Osteoblast (primary cell): ENCODE results near the gene OR4E2. TPM values are rescaled to one million over a fixed set of nuclear protein-coding genes. Genes with fewer than 3 reads are reported as not detected.

ENCODE experiments used
- DNase-seq: peaks from one replicate; pipeline ENCODE4 v3.0.0; 2011; ENCODE audit warnings: low spot score, mixed read lengths; ENCODE audit not compliant: insufficient read length; ENCODE audit errors: missing footprints
- H2AFZ ChIP-seq: 2 replicates; pipeline ENCODE4 v1.6.0; 2011; ENCODE audit warnings: mild to moderate bottlenecking, low read length
- H3K27ac ChIP-seq: 2 replicates; pipeline ENCODE4 v1.5.1; 2011; ENCODE audit warnings: mild to moderate bottlenecking, low read depth, low read length, moderate library complexity
- H3K27me3 ChIP-seq: 2 replicates; pipeline ENCODE4 v1.6.0; 2012; ENCODE audit warnings: mild to moderate bottlenecking, control low read depth, inconsistent platforms, low read length, moderate library complexity; ENCODE audit not compliant: insufficient read depth
- H3K36me3 ChIP-seq: 2 replicates; pipeline ENCODE4 v1.5.1; 2011; ENCODE audit warnings: mild to moderate bottlenecking, low read length, control low read depth, moderate library complexity; ENCODE audit not compliant: insufficient read depth
- H3K4me1 ChIP-seq: 2 replicates; pipeline ENCODE4 v1.5.1; 2011; ENCODE audit warnings: mild to moderate bottlenecking, low read length, control low read depth, moderate library complexity; ENCODE audit not compliant: insufficient read depth
- H3K4me2 ChIP-seq: 2 replicates; pipeline ENCODE4 v1.6.0; 2011; ENCODE audit warnings: mild to moderate bottlenecking, low read length; ENCODE audit not compliant: insufficient read depth
- H3K4me3 ChIP-seq: fragments of 200-600 bp; sonication (generic); 3 replicates; pipeline ENCODE4 v1.5.1; 2012; ENCODE audit warnings: mild to moderate bottlenecking, low read length, inconsistent platforms; ENCODE audit not compliant: insufficient read depth
- H3K79me2 ChIP-seq: 2 replicates; pipeline ENCODE4 v1.6.0; 2012; ENCODE audit warnings: mild to moderate bottlenecking, low read length, control low read depth, inconsistent platforms; ENCODE audit not compliant: insufficient read depth
- H3K9me3 ChIP-seq: 2 replicates; pipeline ENCODE4 v1.5.1; 2011; ENCODE audit warnings: low read depth, low read length, control low read depth
- H4K20me1 ChIP-seq: 2 replicates; pipeline ENCODE4 v1.6.0; 2012; ENCODE audit warnings: mild to moderate bottlenecking, low read length, control low read depth; ENCODE audit not compliant: insufficient read depth
- small RNA-seq: library from RNA; depleted of rRNA; stranded (forward); fragments of <200 nt; gene quantifications from one replicate; pipeline ENCODE3, GENCODE V24; 2012
- total RNA-seq: library from RNA; depleted of rRNA; stranded (reverse); fragments of >200 nt; gene quantifications from 2 replicates; pipeline ENCODE4 v1.2.3, GENCODE V29; 2012
- TF ChIP-seq, protein P1 (sequence below): IDR thresholded peaks from 2 replicates; pipeline ENCODE4 v1.5.1; 2011; ENCODE audit warnings: mild to moderate bottlenecking, low read depth, low read length, moderate library complexity; ENCODE audit errors: extremely low read depth

Gene OR4E2
- total RNA-seq, 1 donor, result not detected

DNA sequence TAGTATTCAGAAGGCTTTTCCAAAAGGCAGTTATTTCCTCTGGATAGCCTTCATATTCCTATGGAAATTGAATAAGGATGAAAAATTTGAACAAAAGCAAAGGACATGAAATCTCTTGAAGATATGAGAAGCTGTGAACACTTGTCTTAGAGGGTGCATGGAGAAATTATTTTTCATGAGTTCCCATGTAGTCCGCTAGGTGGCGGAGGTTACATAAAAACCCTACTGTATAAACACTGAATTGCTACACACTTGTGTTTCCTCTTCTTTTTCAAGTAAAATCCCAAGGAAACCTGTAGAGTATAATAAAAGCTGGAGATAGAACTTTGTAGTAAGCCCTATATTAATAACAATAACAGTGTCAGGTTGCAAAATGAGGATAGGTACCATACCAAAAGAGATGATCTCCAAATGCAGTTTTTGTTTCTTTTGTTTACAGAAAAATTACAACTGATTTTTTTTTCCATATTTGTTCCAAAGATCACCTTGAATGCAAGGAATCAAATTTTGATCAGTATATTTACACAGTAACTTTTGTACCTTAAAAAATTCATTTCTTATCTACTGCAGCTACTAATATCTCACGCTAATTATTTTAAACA, 57.8 kb downstream of the OR4E2 start:
- Histone ChIP-seq H3K36me3 (no peaks in the 10 kb centered on the region), H3K27me3 (no peaks in the 10 kb centered on the region), H4K20me1 (no peaks in the 10 kb centered on the region), H3K9me3 (no peaks in the 10 kb centered on the region), H2AFZ (no peak overlapping the region), H3K4me1 (no peaks in the 10 kb centered on the region), H3K27ac (no peak overlapping the region), H3K4me2 (no peak overlapping the region), H3K79me2 (no peaks in the 10 kb centered on the region), H3K4me3 (no peak overlapping the region)
- DNase-seq, result peak; percentile 60
- TF ChIP-seq, protein P1, sequence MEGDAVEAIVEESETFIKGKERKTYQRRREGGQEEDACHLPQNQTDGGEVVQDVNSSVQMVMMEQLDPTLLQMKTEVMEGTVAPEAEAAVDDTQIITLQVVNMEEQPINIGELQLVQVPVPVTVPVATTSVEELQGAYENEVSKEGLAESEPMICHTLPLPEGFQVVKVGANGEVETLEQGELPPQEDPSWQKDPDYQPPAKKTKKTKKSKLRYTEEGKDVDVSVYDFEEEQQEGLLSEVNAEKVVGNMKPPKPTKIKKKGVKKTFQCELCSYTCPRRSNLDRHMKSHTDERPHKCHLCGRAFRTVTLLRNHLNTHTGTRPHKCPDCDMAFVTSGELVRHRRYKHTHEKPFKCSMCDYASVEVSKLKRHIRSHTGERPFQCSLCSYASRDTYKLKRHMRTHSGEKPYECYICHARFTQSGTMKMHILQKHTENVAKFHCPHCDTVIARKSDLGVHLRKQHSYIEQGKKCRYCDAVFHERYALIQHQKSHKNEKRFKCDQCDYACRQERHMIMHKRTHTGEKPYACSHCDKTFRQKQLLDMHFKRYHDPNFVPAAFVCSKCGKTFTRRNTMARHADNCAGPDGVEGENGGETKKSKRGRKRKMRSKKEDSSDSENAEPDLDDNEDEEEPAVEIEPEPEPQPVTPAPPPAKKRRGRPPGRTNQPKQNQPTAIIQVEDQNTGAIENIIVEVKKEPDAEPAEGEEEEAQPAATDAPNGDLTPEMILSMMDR, result peak; percentile 74

DNA sequence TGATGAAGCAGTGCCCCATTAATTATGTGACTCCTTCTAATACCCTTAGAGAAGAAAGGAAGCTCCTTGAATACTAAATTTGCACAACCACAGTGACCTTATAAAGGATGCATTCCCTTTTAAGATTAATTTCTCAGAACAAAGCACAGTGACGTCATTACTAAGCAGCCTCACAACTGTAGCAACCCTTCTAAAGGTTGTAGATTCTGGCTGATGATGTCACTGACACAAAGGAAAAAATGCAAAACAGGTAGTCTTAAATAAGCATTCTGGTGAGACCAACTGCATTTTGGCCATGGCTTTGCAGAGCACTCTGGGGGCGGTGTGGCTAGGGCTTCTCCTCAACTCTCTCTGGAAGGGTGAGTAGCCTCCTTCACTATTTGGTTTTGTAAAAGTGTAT, 58.4 kb downstream of the OR4E2 start:
- H3K4me2 ChIP-seq, result no peak overlapping the region
- no peaks in the 10 kb centered on the region for H3K36me3 ChIP-seq
- H4K20me1 ChIP-seq, result no peaks in the 10 kb centered on the region
- H3K9me3 ChIP-seq, result no peaks in the 10 kb centered on the region
- H2AFZ ChIP-seq, result no peak overlapping the region
- no peak for DNase-seq
- H3K4me3 ChIP-seq, result no peak overlapping the region
- no peaks in the 10 kb centered on the region for H3K4me1 ChIP-seq
- TF ChIP-seq, protein P1, result no peak
- H3K79me2 ChIP-seq, result no peaks in the 10 kb centered on the region
- H3K27me3 ChIP-seq, result no peaks in the 10 kb centered on the region
- no peak overlapping the region for H3K27ac ChIP-seq

- Histone ChIP-seq H4K20me1 (no peaks in the 10 kb centered on the region), H3K36me3 (no peaks in the 10 kb centered on the region), H3K4me3 (no peak overlapping the region), H3K9me3 (no peaks in the 10 kb centered on the region), H3K4me1 (no peaks in the 10 kb centered on the region), H3K27ac (no peak overlapping the region), H3K4me2 (no peak overlapping the region), H3K27me3 (no peaks in the 10 kb centered on the region), H2AFZ (no peak overlapping the region), H3K79me2 (no peaks in the 10 kb centered on the region)
- TF ChIP-seq, protein P1, result no peak
- DNase-seq, result no peak
Observed at GRCh38 chr14:21714318-21714929, 60.8 kb downstream of the OR4E2 start.

Small RNA genes lying within 50 kb of the gene (small RNA-seq; reads per million reads assigned to genes)
- not detected for gene AC243972.3

Other genes starting within 250 kb of the OR4E2 start
- gene CHD8, start 197.7 kb upstream of the OR4E2 start, total RNA-seq, result 55.4 and 66.3 TPM in 2 replicates
- 25.0 and 27.4 TPM in 2 replicates for gene RAB2B, start 176.9 kb upstream of the OR4E2 start, total RNA-seq
- 37.6 and 46.3 TPM in 2 replicates for gene TOX4, start 176.6 kb upstream of the OR4E2 start, total RNA-seq
- gene METTL3, start 142.5 kb upstream of the OR4E2 start, total RNA-seq, result 30.4 and 30.9 TPM in 2 replicates
- gene SALL2, start 127.5 kb upstream of the OR4E2 start, total RNA-seq, result 2.9 and 3.3 TPM in 2 replicates
- gene OR10G3, start 73.8 kb upstream of the OR4E2 start, total RNA-seq, result not detected in 2 replicates
- gene OR10G2, start 18.9 kb upstream of the OR4E2 start, total RNA-seq, result not detected in 2 replicates
- not detected in 2 replicates for gene OR4E1, start 20.0 kb downstream of the OR4E2 start, total RNA-seq